Endothelial cell of umbilical vein (primary cell): ENCODE data around the gene BZW1. TPM values are rescaled to one million over a fixed set of nuclear protein-coding genes. Genes with fewer than 3 reads are reported as not detected.

Source experiments
- BruUV-seq: library from RNA; stranded (reverse); fragments of 400-500 nt; replicated peaks from 2 replicates; lab custom pipeline; 2021; lab: Mats Ljungman, UMichigan
- CTCF ChIA-PET: fragments of 300-600, 350-600 bp; sonication (Branson Sonifier 250); formaldehyde crosslinking; loops from one replicate; lab custom pipeline; 2021; ENCODE audit warnings: antibody characterized with exemption, inconsistent platforms; lab: Charles Lee
- POLR2A ChIA-PET: fragments of 300-600, 350-600 bp; sonication (Branson Sonifier 250); formaldehyde crosslinking; loops from one replicate; lab custom pipeline; 2021; ENCODE audit warnings: antibody characterized with exemption, inconsistent platforms; lab: Charles Lee
- DNase-seq: peaks from one replicate; pipeline ENCODE4 v3.0.0-alpha.2; 2011; ENCODE audit warnings: low read depth, low spot score
- FAIRE-seq: peaks from 2 replicates; lab custom pipeline; 2011; peaks lifted over from hg19 to GRCh38; lab: Jason Lieb, UNC
- H2AFZ ChIP-seq: 2 replicates; pipeline ENCODE4 v1.6.0; 2012; ENCODE audit warnings: low read depth, low read length, control low read depth, inconsistent platforms
- H3K27ac ChIP-seq: 2 replicates; pipeline ENCODE4 v1.5.1; 2011; ENCODE audit warnings: low read depth, mild to moderate bottlenecking, control low read depth, low read length, moderate library complexity; ENCODE audit not compliant: insufficient read depth
- H3K27me3 ChIP-seq, 2 experiments: 2 replicates each; pipeline versions ENCODE4 v1.6.0 to v1.6.1; 2011; ENCODE audit warnings: low read length in 2 of 2, mixed read lengths in 1 of 2; ENCODE audit not compliant: control insufficient read depth in 2 of 2, insufficient read depth in 2 of 2
- H3K36me3 ChIP-seq, 2 experiments: 2 replicates in 1 of 2; 3 replicates in 1 of 2; pipeline ENCODE4 v1.5.1; 2011; ENCODE audit warnings: low read length in 2 of 2, mild to moderate bottlenecking in 1 of 2, moderate library complexity in 1 of 2; ENCODE audit not compliant: control insufficient read depth in 2 of 2, insufficient read depth in 2 of 2; ENCODE audit errors: extremely low read depth in 1 of 2
- H3K4me1 ChIP-seq: 3 replicates; pipeline ENCODE4 v1.5.1; 2011; ENCODE audit warnings: mild to moderate bottlenecking, low read length; ENCODE audit not compliant: control insufficient read depth, insufficient read depth; ENCODE audit errors: extremely low read depth
- H3K4me2 ChIP-seq: 2 replicates; pipeline ENCODE4 v1.6.1; 2011; ENCODE audit warnings: low read length, control low read depth, mixed read lengths; ENCODE audit not compliant: insufficient read depth
- H3K4me3 ChIP-seq, 3 experiments: fragments of 200-600 bp in 1 of 3; sonication (generic), shearing (Covaris generic) in 1 of 3; replicated peaks in 1 of 3; 2 replicates each; pipeline ENCODE4 v1.5.1; 2011 to 2016; ENCODE audit warnings: control low read depth in 3 of 3, low read length in 3 of 3, mild to moderate bottlenecking in 2 of 3, inconsistent platforms in 1 of 3, low read depth in 1 of 3, moderate library complexity in 1 of 3; ENCODE audit not compliant: insufficient read depth in 1 of 3
- H3K79me2 ChIP-seq: 2 replicates; pipeline ENCODE4 v1.6.0; 2012; ENCODE audit warnings: low read length, inconsistent platforms; ENCODE audit not compliant: control insufficient read depth, insufficient read depth
- H3K9ac ChIP-seq: replicated peaks from 2 replicates; pipeline ENCODE3; 2011; ENCODE audit warnings: low read length, control low read depth; ENCODE audit not compliant: insufficient read depth; ENCODE audit errors: extremely low read depth
- H3K9me1 ChIP-seq: replicated peaks from 3 replicates; pipeline ENCODE4 v1.6.0; 2011; ENCODE audit warnings: mild to moderate bottlenecking, low read length; ENCODE audit not compliant: control insufficient read depth, insufficient read depth; ENCODE audit errors: extremely low read depth
- H3K9me3 ChIP-seq: replicated peaks from 2 replicates; pipeline ENCODE4 v1.5.1; 2012; ENCODE audit warnings: low read length, inconsistent platforms; ENCODE audit not compliant: control insufficient read depth, insufficient read depth
- H4K20me1 ChIP-seq: replicated peaks from 2 replicates; pipeline ENCODE3; 2011; ENCODE audit warnings: mild to moderate bottlenecking, low read length; ENCODE audit not compliant: control insufficient read depth, insufficient read depth; ENCODE audit errors: extremely low read depth
- CTCF ChIP-seq, 2 donors: IDR thresholded peaks; 1 replicate in 1 of 2; 2 replicates in 1 of 2; pipeline ENCODE4 v1.5.1; 2011; ENCODE audit warnings: low read length in 2 of 2, mild to moderate bottlenecking in 2 of 2, moderate library complexity in 2 of 2, control low read depth in 1 of 2, inconsistent platforms in 1 of 2, low read depth in 1 of 2; ENCODE audit not compliant: insufficient read depth in 1 of 2; ENCODE audit errors: extremely low read depth in 1 of 2
- EZH2 ChIP-seq: IDR thresholded peaks from 2 replicates; pipeline ENCODE4 v1.6.1; 2012; ENCODE audit warnings: borderline replicate concordance, low read depth, mild to moderate bottlenecking, moderate library complexity, low read length, inconsistent platforms; ENCODE audit not compliant: severe bottlenecking
- FOS ChIP-seq: IDR thresholded peaks from 2 replicates; pipeline ENCODE4 v1.6.1; 2011; ENCODE audit warnings: mild to moderate bottlenecking, low read length, moderate library complexity, borderline replicate concordance; ENCODE audit not compliant: insufficient read depth
- GATA2 ChIP-seq: IDR thresholded peaks from 2 replicates; pipeline ENCODE4 v1.7.0; 2011; ENCODE audit warnings: low read depth, mild to moderate bottlenecking, moderate library complexity, mixed read lengths, low read length; ENCODE audit not compliant: insufficient read length, insufficient read depth
- JUN ChIP-seq: IDR thresholded peaks from 2 replicates; pipeline ENCODE4 v1.6.1; 2011; ENCODE audit warnings: borderline replicate concordance, low read depth; ENCODE audit not compliant: insufficient read length, insufficient read depth
- MAX ChIP-seq: IDR thresholded peaks from 2 replicates; pipeline ENCODE4 v1.6.1; 2011; ENCODE audit not compliant: insufficient read depth, insufficient read length
- MYC ChIP-seq: IDR thresholded peaks from one replicate; pipeline ENCODE4 v1.6.1; 2011; ENCODE audit warnings: mild to moderate bottlenecking, low read depth, low read length
- POLR2A ChIP-seq: IDR thresholded peaks from 2 replicates; pipeline ENCODE4 v1.6.1; 2012; ENCODE audit warnings: low read depth, mild to moderate bottlenecking, control low read depth, low read length
- POLR2AphosphoS5 ChIP-seq: IDR thresholded peaks from 2 replicates; pipeline ENCODE4 v1.6.1; 2012; ENCODE audit warnings: low read depth, mild to moderate bottlenecking, control low read depth, low read length, moderate library complexity; ENCODE audit not compliant: insufficient read depth
- dilution Hi-C: fragments of 300-500 bp; cut with MboI; formaldehyde crosslinking; loops from one replicate; pipeline ENCODE4 v1.15.0; 2019; ENCODE audit warnings: low sequenced_read_pairs; ENCODE audit not compliant: extremely low pct_ligation_motif_present
- intact Hi-C: fragments of 100-400 bp; cut with micrococcal nuclease; formaldehyde crosslinking; loops from one replicate; pipeline ENCODE4 v1.10.0; 2022
- polyA plus RNA-seq, 4 experiments: library from polyadenylated mRNA; depleted of rRNA in 3 of 4; stranded (reverse) in 3 of 4; unstranded in 1 of 4; fragments of >200 nt; gene quantifications; 2 replicates each; pipeline versions ENCODE4 v1.2.1 to v1.2.3, GENCODE V29; 2011 to 2012; ENCODE audit warnings: missing spikeins in 1 of 4
- total RNA-seq: library from RNA; stranded (reverse); gene quantifications from 2 replicates; pipeline ENCODE4 v1.2.3, GENCODE V29; 2021

Gene BZW1
- total and polyA plus RNA-seq, 2 donors (not counting 3 experiments of a cell fraction or from before 2014, with no cell fraction given), result 174 to 353 TPM

GRCh38 chr2:200774920-200775319, 36.8 kb upstream of the BZW1 start:
- H3K9me1 ChIP-seq, result no peaks in the 10 kb centered on the region
- no peak overlapping the region for H3K4me2 ChIP-seq
- no peak overlapping the region for H3K27ac ChIP-seq
- H3K36me3 ChIP-seq, result no peaks in the 10 kb centered on the region
- DNase-seq (no peak), FAIRE-seq (no peak)
- BruUV-seq, result no TSS peak
- dilution Hi-C loops (no loop called here), intact Hi-C loops (no loop called here)
- H3K4me1 ChIP-seq, result peaks cover 25% of the 10 kb centered on the region
- no peaks in the 10 kb centered on the region for H3K79me2 ChIP-seq
- no peak overlapping the region for H3K9ac ChIP-seq
- H3K9me3 ChIP-seq, result no peaks in the 10 kb centered on the region
- POLR2A ChIA-PET, result no interaction called here
- H3K4me3 ChIP-seq, result no peak overlapping the region
- no peak overlapping the region for H2AFZ ChIP-seq
- TF ChIP-seq GATA2 (no peak), POLR2A (no peak), CTCF (IDR thresholded peaks at IDR 0.05; ENCODE audit: extremely low read depth in 1 of 2, insufficient read depth in 1 of 2, low read depth in 1 of 2, low read length in 2 of 2) (no peak), POLR2AphosphoS5 (no peak), MYC (no peak), FOS (no peak), JUN (no peak), MAX (no peak), EZH2 (no peak)
- no peaks in the 10 kb centered on the region for H4K20me1 ChIP-seq
- CTCF ChIA-PET, result interaction anchor here (1.1 to 1.2 kb wide), 2 partner anchors 13 to 15 kb away, joined by 3 read pairs; no protein-coding TSS in a partner anchor
- no peaks in the 10 kb centered on the region for H3K27me3 ChIP-seq
